HepG2 (cell line): Measurements from ENCODE around the gene INAFM1. TPM values are rescaled to one million over a fixed set of nuclear protein-coding genes. Genes with fewer than 3 reads are reported as not detected.

ENCODE experiments used
- ATAC-seq: fragments of 200-7000 bp; cut with Tn5 transposase; 3 replicates; pipeline ENCODE4 v1.9.1; 2020; ENCODE audit warnings: mild to moderate bottlenecking, moderate library complexity
- BruUV-seq: library from RNA; stranded (reverse); fragments of 400-500 nt; replicated peaks from 2 replicates; lab custom pipeline; 2021; lab: Mats Ljungman, UMichigan
- CTCF ChIA-PET: fragments of 300-600 bp; formaldehyde crosslinking; extraction: SDS; loops from one replicate; lab custom pipeline; 2021; ENCODE audit warnings: low total read pairs, inconsistent platforms, low intra/inter-chr PET ratio; lab: Yijun Ruan, JAX
- POLR2A ChIA-PET: fragments of 350-600 bp; sonication (Branson Sonifier 250); formaldehyde crosslinking; loops from one replicate; lab custom pipeline; 2020; ENCODE audit warnings: antibody characterized with exemption, inconsistent platforms; lab: Yijun Ruan, JAX
- DNase-seq: peaks from one replicate; pipeline ENCODE4 v3.0.0-alpha.2; 2015; ENCODE audit warnings: low spot score
- FAIRE-seq: peaks from 3 replicates; lab custom pipeline; 2011; peaks lifted over from hg19 to GRCh38; lab: Jason Lieb, UNC
- H2AFZ ChIP-seq: one replicate; pipeline ENCODE4 v1.6.1; 2011; ENCODE audit warnings: low read length, inconsistent platforms
- H3K27ac ChIP-seq: fragments of 300-600 bp; 3 replicates; pipeline ENCODE4 v1.8.0; 2011; ENCODE audit warnings: mixed run types, mild to moderate bottlenecking, mixed read lengths, low read length, inconsistent platforms; ENCODE audit not compliant: insufficient read depth; ENCODE audit errors: extremely low read length
- H3K27me3 ChIP-seq, 2 experiments: fragments of 200-600 bp in 1 of 2; 2 replicates in 1 of 2; 3 replicates in 1 of 2; pipeline versions ENCODE4 v1.6.0 to v1.8.0; 2011; ENCODE audit warnings: low read length in 2 of 2, mild to moderate bottlenecking in 2 of 2, moderate library complexity in 2 of 2, inconsistent platforms in 1 of 2; ENCODE audit not compliant: insufficient read depth in 2 of 2, control insufficient read depth in 1 of 2
- H3K36me3 ChIP-seq, 2 experiments: fragments of 200-600 bp in 1 of 2; replicated peaks in 1 of 2; 2 replicates in 1 of 2; 3 replicates in 1 of 2; pipeline versions ENCODE4 v1.5.1 to v1.8.0; 2011; ENCODE audit warnings: low read length in 2 of 2, inconsistent platforms in 1 of 2; ENCODE audit not compliant: insufficient read depth in 2 of 2, control insufficient read depth in 1 of 2
- H3K4me1 ChIP-seq: 2 replicates; pipeline ENCODE4 v1.5.1; 2012; ENCODE audit warnings: low read length, inconsistent platforms; ENCODE audit not compliant: insufficient read depth
- H3K4me2 ChIP-seq: 2 replicates; pipeline ENCODE4 v1.6.0; 2011; ENCODE audit warnings: low read depth, low read length, inconsistent platforms
- H3K4me3 ChIP-seq, 3 experiments: fragments of 200-600 bp in 1 of 3; sonication (generic), shearing (Covaris generic) in 1 of 3; replicated peaks in 1 of 3; 2 replicates each; pipeline ENCODE4 v1.5.1; 2011 to 2016; ENCODE audit warnings: low read length in 3 of 3, inconsistent platforms in 2 of 3, low read depth in 2 of 3, mild to moderate bottlenecking in 2 of 3, control low read depth in 1 of 3, mixed read lengths in 1 of 3; ENCODE audit not compliant: insufficient read depth in 1 of 3
- H3K79me2 ChIP-seq: one replicate; pipeline ENCODE4 v1.6.1; 2011; ENCODE audit warnings: low read length, inconsistent platforms; ENCODE audit not compliant: insufficient read depth
- H3K9ac ChIP-seq: 2 replicates; pipeline ENCODE4 v1.6.0; 2011; ENCODE audit warnings: mild to moderate bottlenecking, low read depth, low read length, inconsistent platforms; ENCODE audit not compliant: insufficient read depth
- H3K9me3 ChIP-seq: 2 replicates; pipeline ENCODE4 v1.5.1; 2012; ENCODE audit warnings: mild to moderate bottlenecking, low read length
- H4K20me1 ChIP-seq: 2 replicates; pipeline ENCODE4 v1.6.0; 2011; ENCODE audit warnings: inconsistent platforms, mild to moderate bottlenecking, low read length, moderate library complexity; ENCODE audit not compliant: insufficient read depth
- MNT ChIP-seq: fragments of 450-650 bp; IDR thresholded peaks from 2 replicates; pipeline ENCODE4 v1.6.1; 2016
- RCOR2 ChIP-seq: IDR thresholded peaks from 2 replicates; pipeline ENCODE4 v1.6.1; 2016; ENCODE audit warnings: missing biosample characterization, missing genetic modification reagents
- ZBTB26 ChIP-seq: IDR thresholded peaks from 2 replicates; pipeline ENCODE4 v1.6.1; 2016; ENCODE audit warnings: missing compliant biosample characterization, missing genetic modification reagents, borderline replicate concordance
- ZC3H13 ChIP-seq: sonication (generic); formaldehyde crosslinking; IDR thresholded peaks from 2 replicates; pipeline ENCODE4 v1.8.1; 2023; ENCODE audit warnings: mild to moderate bottlenecking, missing genetic modification reagents, moderate library complexity
- ZMYM3 ChIP-seq: sonication (generic); formaldehyde crosslinking; IDR thresholded peaks from 2 replicates; pipeline ENCODE4 v1.5.1; 2020; ENCODE audit warnings: mild to moderate bottlenecking, missing genetic modification reagents
- ZNF256 ChIP-seq: sonication (generic); formaldehyde crosslinking; conservative IDR thresholded peaks from 2 replicates; pipeline ENCODE4 v1.4.0; 2020; ENCODE audit warnings: missing genetic modification reagents
- ZSCAN21 ChIP-seq: sonication (generic); formaldehyde crosslinking; IDR thresholded peaks from 2 replicates; pipeline ENCODE4 v1.8.0; 2022; ENCODE audit warnings: mild to moderate bottlenecking, missing genetic modification reagents, moderate library complexity, borderline replicate concordance
- WGBS: methylation state at CpG from one replicate; pipeline ENCODE4 v1.1.6; 2017; ENCODE audit warnings: low lambda C conversion rate; 5-methylcytosine and 5-hydroxymethylcytosine counted together
- in situ Hi-C: cut with HindIII; loops from 2 replicates; pipeline ENCODE4 v1.10.0; 2017; ENCODE audit warnings: low pct_unique_long_range_greater_than_20kb; ENCODE audit not compliant: extremely low pct_ligation_motif_present
- intact Hi-C: fragments of 100-400 bp; cut with micrococcal nuclease; formaldehyde crosslinking; loops from one replicate; pipeline ENCODE4 v1.10.0; 2022; ENCODE audit not compliant: unreplicated experiment
- polyA plus RNA-seq, 8 experiments: library from polyadenylated mRNA; depleted of rRNA in 3 of 8; stranded (reverse) in 7 of 8; unstranded in 1 of 8; fragments of >200 nt; fragmentation: Illumina TruSeq in 4 of 8; extraction: Trizol in 4 of 8; gene quantifications; 2 replicates each; pipeline versions ENCODE4 v1.2.1 to v1.2.3, GENCODE V29; 2011 to 2016; ENCODE audit warnings: low read depth in 4 of 8, missing spikeins in 1 of 8, mixed read lengths in 1 of 8; ENCODE audit not compliant: insufficient read depth in 1 of 8
- total RNA-seq, 5 experiments: library from RNA; depleted of rRNA; stranded (reverse); fragments of >200 nt; fragmentation: Illumina TruSeq; extraction: Trizol; gene quantifications; 2 replicates each; pipeline ENCODE4 v1.2.3, GENCODE V29; 2016; ENCODE audit warnings: low read depth in 1 of 5
- TF ChIP-seq, protein P1 (sequence below): sonication (generic); formaldehyde crosslinking; IDR thresholded peaks from 2 replicates; pipeline ENCODE4 v1.9.0; 2021; ENCODE audit warnings: missing genetic modification reagents, mild to moderate bottlenecking, borderline replicate concordance

The INAFM1 gene
- total and polyA plus RNA-seq, 2 of the 13 experiments (the other 11 are each of a cell fraction or from before 2014, with no cell fraction given) = 0.88 to 1.9 TPM

- no peaks in the 10 kb centered on the region for H3K79me2 ChIP-seq
- no peak overlapping the region for H3K27ac ChIP-seq
- in situ Hi-C loops (no loop called here), intact Hi-C loops (no loop called here)
- H4K20me1 ChIP-seq = no peaks in the 10 kb centered on the region
- H3K4me3 ChIP-seq = no peak overlapping the region
- ATAC-seq (no peak), FAIRE-seq (no peak), DNase-seq (no peak)
- H3K9me3 ChIP-seq = no peaks in the 10 kb centered on the region
- H2AFZ ChIP-seq = no peak overlapping the region
- TF ChIP-seq, protein P1, sequence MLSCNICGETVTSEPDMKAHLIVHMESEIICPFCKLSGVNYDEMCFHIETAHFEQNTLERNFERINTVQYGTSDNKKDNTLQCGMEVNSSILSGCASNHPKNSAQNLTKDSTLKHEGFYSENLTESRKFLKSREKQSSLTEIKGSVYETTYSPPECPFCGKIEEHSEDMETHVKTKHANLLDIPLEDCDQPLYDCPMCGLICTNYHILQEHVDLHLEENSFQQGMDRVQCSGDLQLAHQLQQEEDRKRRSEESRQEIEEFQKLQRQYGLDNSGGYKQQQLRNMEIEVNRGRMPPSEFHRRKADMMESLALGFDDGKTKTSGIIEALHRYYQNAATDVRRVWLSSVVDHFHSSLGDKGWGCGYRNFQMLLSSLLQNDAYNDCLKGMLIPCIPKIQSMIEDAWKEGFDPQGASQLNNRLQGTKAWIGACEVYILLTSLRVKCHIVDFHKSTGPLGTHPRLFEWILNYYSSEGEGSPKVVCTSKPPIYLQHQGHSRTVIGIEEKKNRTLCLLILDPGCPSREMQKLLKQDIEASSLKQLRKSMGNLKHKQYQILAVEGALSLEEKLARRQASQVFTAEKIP (CRISPR knock-in tag) = no peak
- no peak for TF ChIP-seq ZBTB26 (CRISPR knock-in tag)
- TF ChIP-seq ZMYM3 (CRISPR knock-in tag) = 0 out of 2 replicates have a peak, but pooled peaks have one; percentile 17
- TF ChIP-seq MNT = peak; percentile 87
- no peak for TF ChIP-seq ZC3H13
- no peak for TF ChIP-seq ZNF256 (CRISPR knock-in tag)
- 0 out of 2 replicates have a peak, but pooled peaks have one; percentile 25 for TF ChIP-seq RCOR2
- no peak for TF ChIP-seq ZSCAN21 (CRISPR knock-in tag)
- H3K4me1 ChIP-seq = peaks cover 57% of the 10 kb centered on the region
- CTCF ChIA-PET = no interaction called here
- H3K9ac ChIP-seq = no peak overlapping the region
- WGBS = 81% methylated on average over 4 of the region's 4 CpGs
- no TSS peak for BruUV-seq
- H3K27me3 ChIP-seq = peaks cover 0 to 2% of the 10 kb centered on the region in 2 experiments; a peak in 1 of 5 replicates
- H3K36me3 ChIP-seq = no peaks in the 10 kb centered on the region
- H3K4me2 ChIP-seq = no peak overlapping the region
- POLR2A ChIA-PET = no interaction called here
These were observed 41.8 kb downstream of the INAFM1 start for GRCh38 chr19:47316513-47316912.
